ENCODE measurements around the gene TBL1Y.
A peak's percentile ranks its signal among the peaks of the same experiment; 100 is the strongest.
"Not testable (repeated sequence)": the region's sequence is repeated elsewhere in the genome, so short reads cannot be mapped to it uniquely, and the experiment has no call there.

The TBL1Y gene

DNA sequence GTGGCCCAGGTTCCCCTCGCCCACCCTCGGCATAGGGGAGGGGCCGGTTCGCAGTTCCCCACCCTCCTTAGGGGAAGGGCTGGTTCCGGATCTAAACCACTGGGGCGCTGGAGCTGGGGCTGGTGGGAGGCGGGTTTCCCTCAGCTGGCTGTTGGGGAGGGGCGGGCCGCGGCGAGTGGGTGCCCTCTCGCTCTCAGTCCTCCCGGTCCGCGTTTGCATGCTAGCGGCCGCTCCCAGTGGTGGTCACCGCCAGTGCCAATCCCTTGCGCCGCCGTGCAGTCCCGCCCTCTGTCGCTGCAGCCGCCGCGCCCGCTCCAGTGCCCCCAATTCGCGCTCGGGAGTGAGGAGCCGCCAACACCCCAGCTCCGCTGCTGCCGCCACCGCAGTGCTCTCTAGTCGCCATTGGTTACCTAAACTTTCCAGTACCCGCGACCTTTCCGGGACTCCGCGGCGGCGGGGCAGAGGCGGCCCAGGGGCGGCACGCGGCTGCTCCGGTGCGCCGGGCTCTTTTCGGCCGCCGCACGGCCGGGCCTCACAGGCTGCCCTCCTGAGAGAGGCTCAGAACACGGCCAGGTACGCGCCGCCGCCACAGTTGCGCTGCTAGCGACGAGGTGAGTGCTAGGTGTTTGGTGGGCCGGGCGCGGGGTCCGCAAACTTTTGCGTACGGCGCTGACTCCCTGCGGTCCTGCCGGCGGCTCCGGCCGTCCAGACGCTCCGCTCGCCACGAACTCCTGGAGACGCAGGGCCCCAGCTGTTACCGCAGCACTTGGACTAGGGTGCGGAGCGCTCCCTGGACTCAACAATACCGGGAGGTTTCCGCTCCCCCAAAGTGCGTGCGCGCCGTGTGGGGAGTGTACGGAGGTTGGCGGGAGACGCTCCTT is at the start of gene TBL1Y:
Gene TBL1Y (plus strand): TSS at position 326 of the 881 bp plus-strand sequence. CDS start 114,388 bp downstream, outside the sequence.
- peak; percentile 1 for DNase-seq

- no peak for DNase-seq
Observed at GRCh38 chrY:6894496-6894895, 16.0 kb upstream of the TBL1Y start.

DNA sequence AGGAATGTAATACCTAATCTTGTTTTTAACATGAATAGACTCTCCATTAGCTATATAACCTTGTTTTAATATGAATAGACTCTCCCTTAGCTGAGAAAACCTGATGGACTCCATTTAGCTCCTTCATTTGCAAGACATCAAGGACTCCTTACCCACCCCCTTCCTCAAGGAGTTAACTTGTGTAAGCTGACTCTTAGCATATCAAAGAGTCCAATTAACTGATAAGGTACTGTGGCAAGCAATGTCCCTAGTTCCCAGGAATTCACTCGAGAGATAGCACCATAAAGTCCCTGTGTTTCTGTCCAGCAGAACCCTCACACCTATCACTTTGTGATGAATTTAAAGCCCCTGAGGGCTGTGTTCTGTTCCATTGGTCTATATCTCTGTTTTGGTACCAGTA is 15.3 kb upstream of the TBL1Y start:
- DNase-seq = no peak

DNA sequence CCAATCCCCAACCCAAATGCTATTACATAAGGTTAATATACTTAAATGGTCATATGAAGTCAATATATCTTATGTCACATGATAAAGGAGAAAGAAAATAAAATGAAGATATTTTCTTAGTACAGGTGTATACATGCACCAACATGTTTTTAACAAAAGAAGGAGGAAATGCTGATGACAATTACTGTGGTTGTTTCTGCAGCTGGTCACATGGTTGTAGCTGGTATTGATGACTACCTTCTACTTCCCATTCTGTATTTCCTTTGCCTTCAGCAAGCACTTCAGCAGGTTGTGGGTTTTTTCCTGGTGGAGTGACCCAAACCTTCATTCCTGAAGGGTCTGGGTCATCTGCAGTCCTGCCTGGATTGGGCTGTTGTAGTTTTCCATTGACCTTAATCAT is 8.4 kb upstream of the TBL1Y start:
- DNase-seq = not testable (repeated sequence)

GRCh38 chrY:6907591-6907990 is 2.9 kb upstream of the TBL1Y start:
- DNase-seq = no peak

DNA sequence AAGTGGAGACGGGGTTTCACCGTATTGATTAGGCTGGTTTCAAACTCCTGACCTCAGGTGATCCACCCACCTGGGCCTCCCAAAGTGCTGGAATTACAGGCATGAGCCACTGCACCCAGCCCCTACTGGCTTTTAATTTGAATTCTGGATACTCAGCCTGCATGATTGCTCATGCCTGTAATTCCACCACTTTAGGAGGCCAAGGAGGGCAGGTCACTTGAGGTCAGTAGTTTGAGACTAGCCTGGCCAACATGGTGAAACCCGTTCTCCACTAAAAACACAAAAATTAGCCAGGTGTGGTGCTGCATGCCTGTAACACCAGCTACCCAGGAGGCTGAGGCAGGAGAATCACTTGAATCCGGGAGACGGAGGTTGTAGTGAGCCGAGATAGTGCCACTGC is 2.5 kb upstream of the TBL1Y start:
- DNase-seq = not testable (repeated sequence)

GRCh38 chrY:6909118-6909521 is 1.4 kb upstream of the TBL1Y start:
- DNase-seq = no peak

GRCh38 chrY:6909856-6910255 is 641 bp upstream of the TBL1Y start:
- DNase-seq = no peak

- DNase-seq = no peak
Observed at GRCh38 chrY:6911253-6911881, 870 bp downstream of the TBL1Y start, which contains the start of gene AMELY. Gene AMELY, minus strand, starts transcription at chrY:6911752. Its CDS starts 39,144 bp downstream, at chrY:6872608.

GRCh38 chrY:6913362-6913761 is 2.9 kb downstream of the TBL1Y start:
- no peak for DNase-seq

- no peak for DNase-seq
Observed at GRCh38 chrY:6921061-6921460, 10.6 kb downstream of the TBL1Y start.

DNA sequence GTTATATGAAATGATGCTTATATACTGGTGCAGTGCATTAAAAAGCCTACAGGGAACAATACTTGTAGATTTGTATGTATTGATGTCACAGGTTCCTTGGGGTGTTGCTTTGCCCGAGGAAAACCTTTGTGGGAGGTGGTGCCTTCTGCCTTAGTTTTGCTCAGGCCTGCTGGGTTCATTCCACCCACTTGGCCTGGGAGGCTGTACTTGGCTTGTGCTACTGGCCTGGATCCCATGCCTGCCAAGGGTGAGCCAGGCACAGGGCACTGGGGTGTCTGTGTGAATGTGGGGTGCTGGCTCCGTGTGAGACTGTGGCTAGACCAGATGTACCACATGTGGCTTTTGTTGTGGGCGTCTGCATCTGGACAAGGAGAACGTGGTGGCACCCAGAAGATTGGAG is 17.8 kb downstream of the TBL1Y start:
- DNase-seq = no peak

DNA sequence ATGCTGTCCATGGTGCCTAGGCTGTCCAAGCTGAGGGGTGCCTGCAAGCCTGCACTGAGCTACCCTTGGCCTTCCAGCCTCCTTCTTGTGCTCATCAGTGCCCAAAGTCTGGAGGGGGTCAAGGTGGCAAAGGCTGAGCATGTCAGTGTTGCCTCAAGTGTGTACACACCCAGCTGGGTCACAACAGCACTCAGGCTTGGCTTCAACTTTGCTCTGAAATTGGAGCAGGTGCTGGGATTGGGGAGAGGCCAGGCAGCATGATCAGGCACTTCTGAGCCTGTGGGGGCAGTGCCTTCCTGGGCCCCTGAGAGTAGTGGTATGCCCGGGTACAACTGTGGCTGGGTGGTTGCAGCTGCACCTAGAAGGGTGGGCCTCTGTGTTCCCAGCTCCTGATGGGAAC is 18.7 kb downstream of the TBL1Y start:
- no peak for DNase-seq

GRCh38 chrY:6931779-6932396 is 21.4 kb downstream of the TBL1Y start:
- DNase-seq = no peak

DNA sequence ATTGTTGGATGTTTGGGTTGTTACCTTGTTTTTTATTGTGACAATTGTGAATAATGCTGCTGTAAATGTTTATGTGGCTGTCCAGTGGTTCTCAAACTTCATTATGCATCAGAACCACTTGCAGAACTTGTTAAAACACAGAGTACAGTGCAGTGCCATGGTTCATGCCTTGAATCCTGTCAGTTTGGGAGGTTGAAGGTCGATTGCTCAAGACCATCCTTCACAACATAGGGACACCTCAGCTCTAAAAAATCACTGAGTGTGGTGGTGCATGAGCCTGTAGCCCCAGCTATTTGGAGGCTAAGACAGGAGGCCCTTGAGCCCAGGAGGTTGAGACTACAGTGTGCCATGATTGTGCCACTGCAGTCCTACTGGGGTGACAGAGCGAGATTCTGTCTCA is 25.0 kb downstream of the TBL1Y start:
- no peak for DNase-seq

GRCh38 chrY:6947695-6948094 is 37.2 kb downstream of the TBL1Y start:
- DNase-seq = no peak

DNA sequence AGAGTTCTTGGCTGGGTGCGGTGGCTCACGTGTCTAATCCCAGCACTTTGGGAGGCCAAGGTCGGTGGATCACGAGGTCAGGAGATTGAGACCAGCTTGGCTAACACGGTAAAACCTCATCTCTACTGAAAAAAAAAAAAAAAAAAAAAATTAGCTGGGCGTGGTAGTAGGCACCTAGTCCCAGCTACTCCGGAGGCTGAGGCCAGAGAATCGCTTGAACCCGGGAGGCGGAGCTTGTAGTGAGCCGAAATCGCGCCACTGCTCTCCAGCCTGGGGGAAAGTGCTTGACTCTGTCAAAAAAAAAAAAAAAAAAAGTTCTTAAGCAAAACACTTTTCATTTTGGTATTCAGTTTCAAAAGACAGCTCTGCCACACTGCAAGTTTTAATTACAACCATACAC is 37.9 kb downstream of the TBL1Y start:
- DNase-seq = no peak

DNA sequence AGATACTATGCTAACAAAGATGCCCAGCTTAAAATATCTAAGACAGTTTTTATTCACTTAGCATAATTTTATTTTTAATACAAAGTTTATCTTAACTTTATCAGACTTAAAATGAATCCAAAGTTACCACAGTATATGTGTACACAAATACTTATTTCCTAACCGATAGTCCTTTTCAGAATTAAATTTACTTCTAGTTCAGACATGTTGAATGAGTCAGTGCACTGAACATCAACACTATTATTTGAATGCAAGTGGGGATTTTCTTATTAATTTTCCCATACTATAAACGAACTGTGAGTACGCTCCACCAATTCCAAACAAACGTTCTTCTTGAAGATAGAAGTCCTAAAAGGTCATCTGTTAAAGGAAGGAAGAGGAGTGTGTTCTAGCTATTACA is 39.5 kb downstream of the TBL1Y start:
- DNase-seq = no peak

GRCh38 chrY:6964732-6965131 is 54.2 kb downstream of the TBL1Y start:
- DNase-seq = peak; percentile 12

DNA sequence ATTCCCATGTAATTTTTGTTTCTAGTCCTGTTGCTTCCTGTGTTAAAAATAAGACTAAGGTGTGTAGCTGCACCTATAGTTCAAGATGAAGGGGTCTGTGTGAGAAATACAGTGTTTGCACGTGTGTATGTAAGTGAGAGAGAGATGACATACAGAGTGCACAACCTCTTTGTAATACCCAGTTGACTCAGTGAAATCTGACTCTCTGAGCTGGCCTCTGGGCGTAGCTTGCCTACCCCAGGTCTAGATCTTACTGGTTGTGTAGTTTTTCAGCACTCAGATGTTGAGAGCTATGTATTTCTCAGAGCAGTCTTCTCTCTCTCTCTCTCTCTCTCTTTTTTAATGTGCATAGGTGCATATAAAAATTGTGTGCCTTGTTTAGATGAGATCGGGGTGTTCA is 56.0 kb downstream of the TBL1Y start:
- DNase-seq = peak; percentile 1

DNA sequence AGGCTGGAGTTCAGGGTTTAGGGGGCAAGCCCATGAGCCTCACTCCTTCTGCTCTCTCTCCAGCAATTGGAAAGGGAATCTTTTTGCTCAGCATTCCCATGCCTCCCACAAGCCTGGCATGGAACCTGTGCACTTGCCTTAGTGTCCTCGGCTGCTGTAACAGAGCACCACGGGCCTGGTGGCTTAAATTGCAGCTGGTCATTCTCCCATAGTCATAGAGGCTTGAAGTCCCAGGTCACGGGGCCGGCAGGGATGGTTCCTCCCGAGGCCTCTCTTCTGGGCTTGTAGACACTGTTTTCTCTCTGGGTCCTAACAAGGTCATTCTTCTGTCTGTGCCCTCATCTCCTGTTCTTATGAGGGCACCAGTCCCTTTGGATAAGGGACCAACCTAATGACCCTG is 57.2 kb downstream of the TBL1Y start:
- DNase-seq = no peak

- no peak for DNase-seq
Observed at GRCh38 chrY:6968191-6968590, 57.7 kb downstream of the TBL1Y start.

- no peak for DNase-seq
Observed at GRCh38 chrY:6972271-6972887, 61.9 kb downstream of the TBL1Y start.

Data from stimulated activated CD4-positive, alpha-beta T cell treated with anti-CD3 and anti-CD28 coated beads, Interleukin-1b, Interleukin-23, amount 100 ng/mL, for 48 hours (primary cell).